ENCODE data around the gene SLCO1B3.

The SLCO1B3 gene

DNA sequence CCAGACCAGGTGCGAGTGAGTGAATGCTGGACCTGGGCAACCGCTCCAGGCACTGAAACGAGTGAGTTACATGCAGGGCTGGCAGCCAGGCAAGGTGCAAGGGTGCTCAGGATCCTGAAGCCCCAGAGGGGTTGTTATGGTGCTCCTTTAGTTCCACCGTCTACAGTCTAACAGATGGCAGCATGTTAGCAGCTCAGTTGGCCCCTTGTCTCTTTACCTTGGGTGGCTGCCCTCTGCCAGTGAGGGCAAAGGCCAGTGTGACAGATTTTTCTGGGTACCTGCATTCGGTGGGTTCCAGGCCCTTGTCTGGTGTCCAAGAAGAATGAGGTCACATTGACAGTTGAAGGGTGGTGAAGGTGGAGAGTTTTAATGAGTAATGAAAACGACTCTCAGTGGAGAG is 106.8 kb downstream of the SLCO1B3 start:
- no peak for DNase-seq

- DNase-seq = no peak
Measured at GRCh38 chr12:20917819-20918218, 107.3 kb downstream of the SLCO1B3 start.

- no peak for DNase-seq
Measured at GRCh38 chr12:20931894-20932293, 121.4 kb downstream of the SLCO1B3 start.

GRCh38 chr12:20946732-20947131 is 136.2 kb downstream of the SLCO1B3 start:
- peak; percentile 61 for DNase-seq

- DNase-seq = peak; percentile 53
Measured at GRCh38 chr12:20950248-20950647, 139.7 kb downstream of the SLCO1B3 start.

DNA sequence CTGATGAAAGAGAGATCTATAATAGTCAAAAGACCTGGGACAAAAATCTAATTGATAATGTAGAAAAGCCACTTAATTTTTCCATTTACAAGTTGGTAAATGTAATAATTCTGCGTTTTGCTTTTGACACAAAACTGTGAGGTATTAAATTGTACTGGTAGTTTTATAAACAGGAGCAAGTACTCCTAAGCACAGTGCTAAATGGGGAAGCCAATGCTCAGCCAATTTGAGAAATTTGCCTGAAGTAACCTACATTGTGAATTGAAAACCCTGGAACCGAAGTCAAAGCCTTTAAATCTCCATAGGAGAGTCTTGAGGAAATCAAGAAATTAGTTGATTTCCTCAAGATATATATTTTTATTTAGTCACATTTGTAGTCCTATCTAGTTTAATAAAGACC is 152.8 kb downstream of the SLCO1B3 start:
- no peak for DNase-seq

DNA sequence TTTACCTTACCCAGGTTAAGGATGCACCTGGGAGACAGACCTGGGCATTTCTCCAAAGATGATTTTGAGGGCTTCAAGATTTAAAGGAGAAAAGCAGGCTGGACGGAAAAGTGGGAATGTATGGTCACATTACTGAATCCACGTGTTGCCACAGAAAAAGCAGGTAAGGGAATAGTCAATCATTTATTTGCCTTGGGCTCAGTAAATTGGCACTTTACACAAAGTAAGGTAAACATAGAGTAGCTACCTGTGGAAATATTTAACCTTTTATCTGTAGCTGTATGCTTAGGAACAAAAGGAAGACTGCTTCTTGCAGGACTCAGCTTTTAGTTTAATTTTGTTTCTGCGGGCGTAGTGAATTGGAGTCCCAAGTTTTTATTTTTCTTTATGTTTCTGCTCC is 153.3 kb downstream of the SLCO1B3 start:
- no peak for DNase-seq

Data from RPMI8226 (cell line).